ENCODE measurements around the gene ANKRD13C. TPM values are rescaled to one million over a fixed set of nuclear protein-coding genes. Genes with fewer than 3 reads are reported as not detected.
A peak's percentile ranks its signal among the peaks of the same experiment; 100 is the strongest.

ANKRD13C gene
- 1 to 10 TPM; 6.4 to 8.9 (median 7.3) TPM for total RNA-seq
- long read RNA-seq, partial matches to known transcripts: 2 of 2 reads
- long read RNA-seq, other reads (novel, unspliced or antisense): 0 of 2 reads

- peak within 1 kb of the TSS; percentile 61 to 91 (median 84) for H3K4me3 ChIP-seq
- H3K9me3 ChIP-seq: no peaks in the 10 kb centered on the region
- H3K36me3 ChIP-seq: no peaks in the 10 kb centered on the region
- peak within 1 kb of the TSS; percentile 75 to 91 (median 84) for H3K27ac ChIP-seq
- no peaks in the 10 kb centered on the region for H3K27me3 ChIP-seq
- intact Hi-C loops (cut with DNase I): no loop called here
- ATAC-seq (peak; percentile 97 to 99 (median 98)), DNase-seq (peak; percentile 92 to 95 (median 93))
- 0% methylated on average over 26 of the region's 65 CpGs for WGBS (ENCODE audit: insufficient coverage, low coverage, low lambda C conversion rate, missing lambda C conversion rate)
- TF ChIP-seq POLR2A (IDR thresholded peaks at IDR 0.05): peak; percentile 83
- peak in 1 of 4 donors; percentile 6 for TF ChIP-seq CTCF (IDR thresholded peaks at IDR 0.05)
- H3K4me1 ChIP-seq: peaks cover 0 to 19% (median 0%) of the 10 kb centered on the region in 4 donors
Observed at GRCh38 chr1:70354332-70355110, at the start of gene ANKRD13C. ANKRD13C (minus strand) TSS chr1:70354722; CDS start chr1:70354408, 314 bp downstream.

- Histone ChIP-seq H3K36me3 (no peaks in the 10 kb centered on the region), H3K9me3 (no peaks in the 10 kb centered on the region), H3K4me1 (peaks cover 0 to 8% (median 2%) of the 10 kb centered on the region in 4 donors), H3K27me3 (no peaks in the 10 kb centered on the region), H3K4me3 (no peak overlapping the region), H3K27ac (no peak overlapping the region)
- TF ChIP-seq POLR2A (IDR thresholded peaks at IDR 0.05): no peak
- TF ChIP-seq CTCF (IDR thresholded peaks at IDR 0.05): no peak
- WGBS (ENCODE audit: insufficient coverage, low coverage, low lambda C conversion rate, missing lambda C conversion rate): 91% methylated on average over 2 of the region's 2 CpGs
- no peak for ATAC-seq
- no peak for DNase-seq
- intact Hi-C loops (cut with DNase I): no loop called here
Observed at GRCh38 chr1:70403759-70404158, 49.2 kb upstream of the ANKRD13C start.

- H3K9me3 ChIP-seq: no peaks in the 10 kb centered on the region
- no peak for TF ChIP-seq CTCF (IDR thresholded peaks at IDR 0.05)
- TF ChIP-seq POLR2A (IDR thresholded peaks at IDR 0.05): no peak
- H3K4me3 ChIP-seq: no peak overlapping the region
- intact Hi-C loops (cut with DNase I): no loop called here
- no peaks in the 10 kb centered on the region for H3K36me3 ChIP-seq
- no peak for ATAC-seq
- no peak overlapping the region for H3K27ac ChIP-seq
- H3K27me3 ChIP-seq: no peaks in the 10 kb centered on the region
- WGBS (ENCODE audit: insufficient coverage, low coverage, low lambda C conversion rate, missing lambda C conversion rate): 60% methylated on average over 1 of the region's 1 CpG
- DNase-seq: no peak
- H3K4me1 ChIP-seq: peaks cover 0 to 7% (median 2%) of the 10 kb centered on the region in 4 donors
Observed at GRCh38 chr1:70401974-70402373, 47.5 kb upstream of the ANKRD13C start.

GRCh38 chr1:70400335-70400734, 45.8 kb upstream of the ANKRD13C start:
- no peaks in the 10 kb centered on the region for H3K27me3 ChIP-seq
- H3K4me1 ChIP-seq: no peaks in the 10 kb centered on the region
- WGBS (ENCODE audit: insufficient coverage, low coverage, low lambda C conversion rate, missing lambda C conversion rate): 90% methylated on average over 1 of the region's 1 CpG
- H3K9me3 ChIP-seq: no peaks in the 10 kb centered on the region
- no peak for ATAC-seq
- H3K36me3 ChIP-seq: no peaks in the 10 kb centered on the region
- DNase-seq: no peak
- no peak overlapping the region for H3K27ac ChIP-seq
- no peak overlapping the region for H3K4me3 ChIP-seq
- TF ChIP-seq CTCF (IDR thresholded peaks at IDR 0.05) (no peak), POLR2A (IDR thresholded peaks at IDR 0.05) (no peak)
- intact Hi-C loops (cut with DNase I): no loop called here

All from right lobe of liver (tissue), 6 donors.